Measurements from ENCODE around the gene CP. TPM values are rescaled to one million over a fixed set of nuclear protein-coding genes. Genes with fewer than 3 reads are reported as not detected.
A peak's percentile ranks its signal among the peaks of the same experiment; 100 is the strongest.
"Not testable (repeated sequence)": the region's sequence is repeated elsewhere in the genome, so short reads cannot be mapped to it uniquely, and the experiment has no call there.

The CP gene
- total RNA-seq, 6 donors from 2014 or later = 3.9 to 87.3 (median 18.9) TPM

GRCh38 chr3:149198611-149199010, 23.0 kb downstream of the CP start:
- no peaks in the 10 kb centered on the region for H3K9me3 ChIP-seq
- no peaks in the 10 kb centered on the region for H3K36me3 ChIP-seq
- no peaks in the 10 kb centered on the region for H3K27me3 ChIP-seq
- no peak overlapping the region for H3K4me3 ChIP-seq
- no peak for TF ChIP-seq EP300 (IDR thresholded peaks at IDR 0.05)
- TF ChIP-seq POLR2A (IDR thresholded peaks at IDR 0.05) = no peak
- TF ChIP-seq CTCF (IDR thresholded peaks at IDR 0.05) = no peak
- TF ChIP-seq POLR2AphosphoS5 (IDR thresholded peaks at IDR 0.05) = no peak
- DNase-seq = no peak
- peaks cover 0 to 11% (median 4%) of the 10 kb centered on the region in 4 donors for H3K4me1 ChIP-seq
- no peak for ATAC-seq (ENCODE audit: low FRiP score in 2 of 2)
- H3K27ac ChIP-seq = no peak overlapping the region
- WGBS, 2 donors = 69 to 79% methylated on average over 7 of the region's 7 CpGs

- Histone ChIP-seq H3K27ac (no peak overlapping the region), H3K27me3 (no peaks in the 10 kb centered on the region), H3K4me3 (peak overlapping the region in 1 of 4 donors; percentile 16), H3K4me1 (peaks cover 0 to 11% (median 4%) of the 10 kb centered on the region in 4 donors), H3K36me3 (no peaks in the 10 kb centered on the region), H3K9me3 (no peaks in the 10 kb centered on the region)
- TF ChIP-seq CTCF (IDR thresholded peaks at IDR 0.05) = no peak
- TF ChIP-seq POLR2AphosphoS5 (IDR thresholded peaks at IDR 0.05) = no peak
- TF ChIP-seq POLR2A (IDR thresholded peaks at IDR 0.05) = no peak
- TF ChIP-seq EP300 (IDR thresholded peaks at IDR 0.05) = no peak
- 49 to 56% methylated on average over 5 of the region's 5 CpGs for WGBS, 2 donors
- ATAC-seq (ENCODE audit: low FRiP score in 2 of 2) (no peak), DNase-seq (no peak)
Measured at GRCh38 chr3:149197669-149198068, 24.0 kb downstream of the CP start.

- Histone ChIP-seq H3K4me1 (peaks cover 0 to 11% (median 4%) of the 10 kb centered on the region in 4 donors), H3K4me3 (peak overlapping the region in 1 of 4 donors; percentile 16)
- not testable (repeated sequence) for H3K27me3 ChIP-seq; H3K9me3 ChIP-seq; DNase-seq; H3K36me3 ChIP-seq; H3K27ac ChIP-seq; ATAC-seq (ENCODE audit: low FRiP score in 2 of 2)
- 76 to 81% methylated on average over 12 of the region's 12 CpGs for WGBS, 2 donors
Measured at GRCh38 chr3:149196805-149197592, 24.6 kb downstream of the CP start.

GRCh38 chr3:149195221-149195620, 26.4 kb downstream of the CP start:
- H3K27ac ChIP-seq = no peak overlapping the region
- DNase-seq (no peak), ATAC-seq (ENCODE audit: low FRiP score in 2 of 2) (no peak)
- peaks cover 0 to 11% (median 4%) of the 10 kb centered on the region in 4 donors for H3K4me1 ChIP-seq
- H3K27me3 ChIP-seq = no peaks in the 10 kb centered on the region
- H3K36me3 ChIP-seq = no peaks in the 10 kb centered on the region
- no peak overlapping the region for H3K4me3 ChIP-seq
- H3K9me3 ChIP-seq = no peaks in the 10 kb centered on the region
- WGBS, 2 donors = 69 to 85% methylated on average over 1 of the region's 1 CpG
- TF ChIP-seq POLR2A (IDR thresholded peaks at IDR 0.05) (no peak), POLR2AphosphoS5 (IDR thresholded peaks at IDR 0.05) (no peak), EP300 (IDR thresholded peaks at IDR 0.05) (no peak), CTCF (IDR thresholded peaks at IDR 0.05) (no peak)

- H3K36me3 ChIP-seq = no peaks in the 10 kb centered on the region
- no peak overlapping the region for H3K27ac ChIP-seq
- TF ChIP-seq POLR2A (IDR thresholded peaks at IDR 0.05) (no peak), CTCF (IDR thresholded peaks at IDR 0.05) (no peak), EP300 (IDR thresholded peaks at IDR 0.05) (no peak), POLR2AphosphoS5 (IDR thresholded peaks at IDR 0.05) (no peak)
- H3K9me3 ChIP-seq = no peaks in the 10 kb centered on the region
- H3K4me3 ChIP-seq = no peak overlapping the region
- no peaks in the 10 kb centered on the region for H3K27me3 ChIP-seq
- ATAC-seq (ENCODE audit: low FRiP score in 2 of 2) (no peak), DNase-seq (no peak)
- 89 to 90% methylated on average over 2 of the region's 2 CpGs for WGBS, 2 donors
- no peaks in the 10 kb centered on the region for H3K4me1 ChIP-seq
Measured at GRCh38 chr3:149188494-149188893, 33.1 kb downstream of the CP start.

All from upper lobe of left lung (tissue), 6 donors.